Stimulated activated CD8-positive, alpha-beta memory T cell treated with anti-CD3 and anti-CD28 coated beads, Interleukin-2, amount 100 ng/mL, for 48 hours (primary cell): ENCODE results near the gene TMEM54.
A peak's percentile ranks its signal among the peaks of the same experiment; 100 is the strongest.

ENCODE experiments used
- DNase-seq, 2 donors: peaks; one replicate each; pipeline ENCODE4 v3.0.0-alpha.2; 2020; ENCODE audit warnings: low read depth in 2 of 2

TMEM54 gene, protein sequence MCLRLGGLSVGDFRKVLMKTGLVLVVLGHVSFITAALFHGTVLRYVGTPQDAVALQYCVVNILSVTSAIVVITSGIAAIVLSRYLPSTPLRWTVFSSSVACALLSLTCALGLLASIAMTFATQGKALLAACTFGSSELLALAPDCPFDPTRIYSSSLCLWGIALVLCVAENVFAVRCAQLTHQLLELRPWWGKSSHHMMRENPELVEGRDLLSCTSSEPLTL

DNA sequence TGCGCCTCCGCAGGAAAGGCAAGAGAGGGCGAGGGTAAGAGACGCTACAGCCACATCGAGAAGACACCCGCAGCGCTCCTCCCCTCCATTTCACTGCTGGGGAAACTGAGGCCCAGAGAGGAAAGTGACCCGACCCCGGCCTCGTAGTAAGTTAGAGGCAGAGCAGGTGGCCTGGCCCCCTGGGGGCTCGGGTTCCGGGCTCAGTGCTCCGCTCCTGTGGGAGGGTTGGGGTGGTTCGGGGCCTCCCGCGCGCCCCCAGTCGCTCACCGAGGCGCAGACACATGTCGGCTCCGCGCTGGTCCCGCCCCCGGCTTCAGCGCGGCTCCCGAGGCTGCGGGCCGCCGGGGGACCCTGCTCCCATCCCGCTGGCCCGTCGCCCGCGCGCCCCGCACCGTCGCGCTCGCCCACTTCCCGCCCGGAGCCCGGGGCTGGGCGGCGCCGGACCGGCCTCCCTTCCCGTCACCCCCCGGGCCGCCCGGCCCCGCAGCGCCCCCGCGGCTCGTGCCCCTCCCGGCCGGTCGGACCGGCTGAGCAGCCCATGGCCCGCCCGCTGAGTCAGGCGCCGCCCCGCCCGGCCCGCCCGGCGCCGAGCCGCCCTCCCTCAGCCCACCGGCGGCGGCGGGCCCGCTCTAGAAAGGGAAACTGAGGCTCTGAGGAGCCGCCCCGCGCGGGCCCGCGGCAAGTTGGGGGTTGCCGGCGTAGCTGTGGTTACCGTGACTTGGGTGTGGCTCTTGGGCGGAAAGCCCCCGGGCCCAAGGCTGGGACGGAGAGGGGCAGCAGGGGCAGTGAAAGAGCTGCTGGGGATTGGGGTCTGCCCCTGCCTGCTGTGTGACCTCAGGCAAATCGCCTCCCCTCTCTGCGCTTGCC is at the start of gene TMEM54:
Gene TMEM54 (minus strand): TSS at position 434 of the 867 bp plus-strand sequence. CDS start 151 bp downstream, at position 283.
- DNase-seq: no peak

- no peak for DNase-seq
These were observed 48.3 kb upstream of the TMEM54 start for GRCh38 chr1:32949519-32949918.

DNA sequence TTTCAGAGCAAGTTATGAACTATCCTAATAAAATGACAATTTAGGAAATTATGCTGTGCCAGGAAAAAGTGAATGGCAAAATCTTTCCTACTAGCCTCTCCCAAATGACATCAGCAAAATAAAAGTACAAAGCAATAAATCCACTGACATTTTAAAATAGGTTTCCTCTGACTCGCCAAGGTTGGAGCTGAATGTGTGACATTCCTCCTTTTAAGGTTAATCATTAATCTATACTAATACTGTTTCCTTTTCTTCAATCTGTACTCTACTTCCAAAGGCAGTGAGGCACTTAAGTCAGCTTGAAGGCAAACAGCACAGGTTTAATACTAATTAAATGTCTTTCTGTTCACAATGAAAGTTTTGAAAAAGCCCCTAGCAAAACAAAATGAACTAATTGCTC is 47.7 kb upstream of the TMEM54 start:
- DNase-seq: no peak

- DNase-seq: no peak
These were observed 47.2 kb upstream of the TMEM54 start for GRCh38 chr1:32948390-32948722.

- DNase-seq: no peak
These were observed 46.6 kb upstream of the TMEM54 start for GRCh38 chr1:32947669-32948389.

- DNase-seq: no peak
These were observed 45.2 kb upstream of the TMEM54 start for GRCh38 chr1:32946413-32946812.

- DNase-seq: no peak
These were observed 43.0 kb upstream of the TMEM54 start for GRCh38 chr1:32944180-32944579.

DNA sequence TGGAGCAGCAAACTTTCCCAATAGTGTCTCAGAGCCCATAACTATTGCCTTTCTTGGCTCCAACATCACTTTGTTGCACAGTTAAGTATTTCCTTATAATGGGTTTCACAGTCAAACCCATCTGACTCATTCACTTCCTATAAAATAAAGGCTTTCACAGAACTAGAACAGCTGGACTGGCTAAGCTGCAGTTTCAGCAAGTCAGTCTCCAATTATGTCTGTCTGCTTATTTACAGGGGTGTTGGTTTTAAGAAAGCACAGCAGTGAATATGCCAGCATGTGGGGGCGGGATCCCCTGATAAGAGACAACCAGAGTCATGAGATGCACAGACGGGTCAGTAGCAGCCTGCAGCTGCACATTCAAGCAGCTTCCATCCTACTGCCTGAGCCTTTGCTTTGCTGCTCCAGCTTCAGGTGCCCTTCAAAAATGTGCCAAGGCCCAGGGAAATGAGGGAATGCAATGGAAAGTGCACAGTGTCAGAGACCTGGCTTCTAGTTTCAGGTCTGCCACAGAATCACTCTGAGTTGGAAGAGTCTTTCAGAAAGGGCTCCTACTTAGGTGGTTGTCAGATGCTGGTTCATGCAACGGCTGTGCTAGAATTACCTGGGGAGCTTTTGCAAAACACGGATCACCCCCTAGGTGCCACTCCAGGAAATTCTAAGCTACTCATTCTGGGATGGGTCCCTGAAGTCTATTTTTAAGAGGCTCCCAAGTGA is 38.6 kb upstream of the TMEM54 start:
- DNase-seq: peak in 1 of 2 donors; percentile 7

- no peak for DNase-seq
These were observed 35.9 kb upstream of the TMEM54 start for GRCh38 chr1:32937061-32937460.

- no peak for DNase-seq
These were observed 33.3 kb upstream of the TMEM54 start for GRCh38 chr1:32934535-32934934.

DNA sequence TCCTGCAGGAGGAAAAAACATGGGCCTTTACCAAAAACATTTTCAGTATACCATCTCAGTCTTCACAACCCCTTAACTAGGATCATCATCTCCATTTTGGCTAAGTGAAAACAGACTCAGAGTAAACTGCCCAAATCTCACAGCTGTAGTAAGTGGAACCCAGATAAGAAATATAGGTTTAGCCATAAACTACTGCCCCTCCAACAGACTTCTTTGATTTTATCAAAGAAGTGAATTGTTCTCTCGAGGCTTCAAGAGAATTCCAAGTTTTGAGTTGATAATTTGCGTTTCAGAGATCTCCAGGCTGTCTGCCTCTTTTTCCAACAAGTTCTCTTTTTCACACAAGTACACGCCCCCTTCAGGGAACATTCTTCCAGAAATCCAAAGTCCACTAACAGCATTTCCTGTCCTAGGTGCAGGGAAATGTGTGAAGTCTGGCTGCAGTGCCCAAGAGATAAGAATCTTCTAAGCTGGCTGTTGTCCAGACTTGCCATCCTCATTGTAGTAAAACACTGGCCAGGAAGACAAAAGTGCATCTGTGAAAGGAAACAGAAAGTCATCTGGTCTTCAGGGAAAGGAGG is 32.6 kb upstream of the TMEM54 start:
- no peak for DNase-seq

DNA sequence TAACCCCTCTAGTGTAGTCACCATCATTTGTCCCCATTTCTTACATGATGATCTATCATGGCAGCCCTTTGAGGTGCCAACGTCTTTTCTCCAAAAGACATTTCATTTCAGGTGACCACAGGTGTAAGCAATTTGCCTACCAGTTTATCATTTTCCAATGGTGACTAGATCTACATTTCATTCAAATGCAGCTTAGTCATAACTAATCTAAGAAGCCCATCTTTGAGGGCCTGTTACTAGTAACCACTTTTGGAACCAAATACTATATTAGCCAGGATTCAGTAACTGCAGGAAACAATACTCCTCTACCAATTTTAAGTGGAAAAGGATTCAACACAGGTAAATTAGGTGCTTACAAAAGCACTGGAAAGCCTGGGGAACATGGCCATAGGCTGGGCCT is 30.6 kb upstream of the TMEM54 start:
- no peak for DNase-seq

- no peak for DNase-seq
These were observed 28.2 kb upstream of the TMEM54 start for GRCh38 chr1:32929366-32929765.

GRCh38 chr1:32928715-32929114 is 27.5 kb upstream of the TMEM54 start:
- no peak for DNase-seq

DNA sequence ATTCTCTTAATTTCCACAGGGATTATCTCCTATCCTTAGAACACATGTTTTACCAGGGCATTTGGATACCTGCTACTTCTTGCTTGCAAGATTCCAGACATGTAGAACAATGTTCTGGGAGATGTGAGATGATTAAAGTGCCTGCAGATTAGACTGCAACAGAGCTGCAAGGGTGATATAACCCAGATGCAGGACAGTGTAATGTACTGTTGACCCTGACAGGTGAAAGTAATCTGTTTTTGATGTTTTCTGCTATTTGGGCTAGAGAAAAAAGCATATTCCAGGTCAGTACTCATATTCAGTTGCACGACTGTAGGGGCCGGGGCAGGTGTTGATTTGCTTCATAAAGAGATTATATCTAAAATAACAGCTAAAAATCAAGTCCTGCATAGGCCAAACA is 27.1 kb upstream of the TMEM54 start:
- no peak for DNase-seq

GRCh38 chr1:32927441-32927840 is 26.3 kb upstream of the TMEM54 start:
- no peak for DNase-seq

- DNase-seq: no peak
These were observed 25.4 kb upstream of the TMEM54 start for GRCh38 chr1:32926562-32926961.

DNA sequence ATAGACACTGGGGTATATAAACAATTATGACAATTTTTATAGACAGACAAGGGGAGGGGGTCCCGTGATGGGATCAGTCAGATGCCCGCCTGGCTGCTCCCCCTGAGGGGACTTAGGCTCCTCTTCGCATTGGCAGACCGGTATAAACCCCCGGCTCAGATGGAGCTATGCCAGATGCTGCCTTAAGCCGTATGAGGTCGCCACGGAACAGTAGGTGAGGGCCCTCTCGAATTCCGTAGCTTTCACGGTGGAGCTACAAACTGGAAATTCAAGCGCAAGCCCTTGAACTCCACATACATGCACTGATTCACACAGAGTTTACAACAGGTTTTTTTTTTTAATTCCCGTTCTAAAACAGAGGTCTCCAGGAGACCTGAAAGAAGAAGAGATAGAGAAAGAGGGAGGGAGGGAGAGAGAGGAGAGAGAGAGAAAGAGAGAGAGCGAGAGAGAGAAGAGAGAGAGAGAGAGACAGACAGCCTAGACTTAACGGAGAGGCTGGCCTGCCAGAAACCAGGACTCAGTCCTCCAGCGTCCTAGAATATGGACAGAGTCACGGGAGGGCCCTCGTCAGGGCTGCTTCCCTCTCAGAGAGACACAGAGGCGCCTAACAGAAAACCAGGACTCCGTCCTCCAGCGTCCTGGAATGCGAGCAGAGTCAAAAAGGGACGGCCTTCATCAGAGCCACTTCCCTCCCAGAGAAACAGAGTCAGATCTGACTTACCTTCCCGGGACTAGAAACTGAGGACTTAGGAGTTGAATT is 24.4 kb upstream of the TMEM54 start:
- no peak for DNase-seq

GRCh38 chr1:32924881-32925344 is 23.7 kb upstream of the TMEM54 start:
- peak in 1 of 2 donors; percentile 6 for DNase-seq

DNA sequence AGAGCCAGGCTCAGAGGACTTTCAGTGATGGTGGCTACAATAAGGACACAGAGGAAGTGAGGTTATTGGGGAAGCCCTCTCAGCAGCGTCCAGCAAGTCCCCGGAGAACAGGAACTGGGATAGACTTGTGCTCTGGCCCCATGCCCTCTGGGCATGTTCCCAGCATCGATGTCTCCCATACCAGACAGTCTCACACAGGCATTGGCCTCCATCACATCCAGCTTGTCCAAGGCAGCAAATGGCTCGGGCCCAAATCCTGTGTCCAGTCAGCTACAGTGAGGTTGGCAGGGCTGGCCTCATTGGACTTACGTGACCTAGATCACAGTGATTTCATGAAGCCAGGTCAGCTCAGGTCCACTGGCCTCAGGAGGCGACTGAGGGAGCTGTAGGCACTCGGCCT is 19.6 kb upstream of the TMEM54 start:
- no peak for DNase-seq
